OCI-LY1 (cell line): ENCODE results near the gene NUDT13.

Experiments used
- H2AFZ ChIP-seq: fragments of 200-600 bp; sonication (generic), shearing (Covaris generic); 2 replicates; pipeline ENCODE4 v1.6.0; 2014; ENCODE audit warnings: antibody characterized with exemption, mild to moderate bottlenecking, low read length
- H3F3A ChIP-seq: fragments of 200-600 bp; sonication (generic), shearing (Covaris generic); 2 replicates; pipeline ENCODE4 v1.6.0; 2014; ENCODE audit warnings: mild to moderate bottlenecking, antibody characterized with exemption, low read length, moderate library complexity; ENCODE audit not compliant: insufficient read depth
- H3K27ac ChIP-seq: fragments of 200-600 bp; sonication (generic); 2 replicates; pipeline ENCODE4 v1.5.1; 2014; ENCODE audit warnings: low read length, mixed run types, mild to moderate bottlenecking, low read depth; ENCODE audit not compliant: poor library complexity, severe bottlenecking
- H3K27me3 ChIP-seq: fragments of 200-600 bp; sonication (generic); 2 replicates; pipeline ENCODE4 v1.6.0; 2014; ENCODE audit warnings: antibody characterized with exemption, mild to moderate bottlenecking, low read length, moderate library complexity; ENCODE audit not compliant: insufficient read depth
- H3K36me3 ChIP-seq: fragments of 200-600 bp; sonication (generic); 2 replicates; pipeline ENCODE4 v1.6.1; 2014; ENCODE audit warnings: mild to moderate bottlenecking, antibody characterized with exemption, low read length, moderate library complexity, mixed read lengths; ENCODE audit not compliant: insufficient read depth
- H3K4me1 ChIP-seq: fragments of 200-600 bp; sonication (generic); 2 replicates; pipeline ENCODE4 v1.5.1; 2014; ENCODE audit warnings: mild to moderate bottlenecking, low read length, moderate library complexity; ENCODE audit not compliant: insufficient read depth, severe bottlenecking
- H3K4me2 ChIP-seq: fragments of 200-600 bp; sonication (generic), shearing (Covaris generic); 2 replicates; pipeline ENCODE4 v1.6.1; 2014; ENCODE audit warnings: low read length
- H3K4me3 ChIP-seq: fragments of 200-600 bp; sonication (generic); 2 replicates; pipeline ENCODE4 v1.5.1; 2014; ENCODE audit warnings: low read length, low read depth, mild to moderate bottlenecking, mixed read lengths; ENCODE audit not compliant: poor library complexity, severe bottlenecking
- H3K79me2 ChIP-seq: fragments of 200-600 bp; shearing (Covaris generic); 2 replicates; pipeline ENCODE4 v1.6.1; 2016; ENCODE audit warnings: mixed run types, low read length, mixed read lengths; ENCODE audit not compliant: insufficient read depth
- H3K9ac ChIP-seq: fragments of 200-600 bp; sonication (generic), shearing (Covaris generic); 2 replicates; pipeline ENCODE4 v1.6.1; 2014; ENCODE audit warnings: mild to moderate bottlenecking, low read length, mixed read lengths
- H3K9me2 ChIP-seq: fragments of 200-600 bp; sonication (generic), shearing (Covaris generic); 2 replicates; pipeline ENCODE4 v1.6.1; 2014; ENCODE audit warnings: low read depth, mild to moderate bottlenecking, low read length, mixed read lengths
- H3K9me3 ChIP-seq: fragments of 200-600 bp; shearing (Covaris generic); 2 replicates; pipeline ENCODE4 v1.6.1; 2014; ENCODE audit warnings: low read length, mixed read lengths
- H4K20me1 ChIP-seq: fragments of 200-600 bp; sonication (generic), shearing (Covaris generic); 2 replicates; pipeline ENCODE4 v1.6.0; 2016; ENCODE audit warnings: mild to moderate bottlenecking, low read length; ENCODE audit not compliant: insufficient read depth
- CTCF ChIP-seq: fragments of 200-600 bp; sonication (generic), shearing (Covaris generic); IDR thresholded peaks from 2 replicates; pipeline ENCODE4 v1.5.1; 2017; ENCODE audit warnings: mild to moderate bottlenecking, antibody characterized with exemption, low read length, moderate library complexity, mixed read lengths
- EZH2 ChIP-seq: fragments of 200-600 bp; sonication (generic), shearing (Covaris generic); IDR thresholded peaks from 2 replicates; pipeline ENCODE4 v1.8.0; 2017; ENCODE audit warnings: borderline replicate concordance, mixed run types, mild to moderate bottlenecking, antibody characterized with exemption, low read length, moderate library complexity, mixed read lengths

NUDT13 gene

GRCh38 chr10:73065441-73065840 lies 44.8 kb upstream of the NUDT13 start:
- H4K20me1 ChIP-seq: no peaks in the 10 kb centered on the region
- no peak overlapping the region for H2AFZ ChIP-seq
- TF ChIP-seq EZH2 (no peak), CTCF (no peak)
- no peaks in the 10 kb centered on the region for H3F3A ChIP-seq
- no peaks in the 10 kb centered on the region for H3K27me3 ChIP-seq
- H3K4me1 ChIP-seq: no peaks in the 10 kb centered on the region
- no peaks in the 10 kb centered on the region for H3K79me2 ChIP-seq
- H3K4me2 ChIP-seq: no peak overlapping the region
- H3K36me3 ChIP-seq: peaks cover 51% of the 10 kb centered on the region; the same call in 1 of the 2 replicates
- no peak overlapping the region for H3K9ac ChIP-seq
- no peak overlapping the region for H3K27ac ChIP-seq
- no peak overlapping the region for H3K4me3 ChIP-seq
- no peaks in the 10 kb centered on the region for H3K9me2 ChIP-seq
- no peaks in the 10 kb centered on the region for H3K9me3 ChIP-seq

- H3F3A ChIP-seq: 0 out of 2 replicates have a peak, but pooled peaks cover 5% of the 10 kb centered on the region
- no peak overlapping the region for H3K4me3 ChIP-seq
- peaks cover 18% of the 10 kb centered on the region for H3K4me1 ChIP-seq
- H3K4me2 ChIP-seq: no peak overlapping the region
- peaks cover 27% of the 10 kb centered on the region for H3K79me2 ChIP-seq
- H3K9ac ChIP-seq: no peak overlapping the region
- H3K27ac ChIP-seq: no peak overlapping the region
- H3K27me3 ChIP-seq: no peaks in the 10 kb centered on the region
- no peaks in the 10 kb centered on the region for H3K9me3 ChIP-seq
- H4K20me1 ChIP-seq: no peaks in the 10 kb centered on the region; the same call in 1 of the 2 replicates
- peaks cover 35% of the 10 kb centered on the region for H3K36me3 ChIP-seq
- TF ChIP-seq CTCF (no peak), EZH2 (no peak)
- H3K9me2 ChIP-seq: no peaks in the 10 kb centered on the region
- H2AFZ ChIP-seq: no peak overlapping the region
These were observed 36.6 kb upstream of the NUDT13 start for GRCh38 chr10:73073627-73074026.

GRCh38 chr10:73075829-73076228 lies 34.4 kb upstream of the NUDT13 start:
- Histone ChIP-seq H3K36me3 (peaks cover 28% of the 10 kb centered on the region), H3K4me2 (no peak overlapping the region), H3K27me3 (no peaks in the 10 kb centered on the region), H4K20me1 (no peaks in the 10 kb centered on the region; the same call in 1 of the 2 replicates), H3K4me3 (no peak overlapping the region), H3K9ac (no peak overlapping the region), H3K79me2 (peaks cover 41% of the 10 kb centered on the region), H3K9me2 (no peaks in the 10 kb centered on the region), H3K4me1 (peaks cover 18% of the 10 kb centered on the region), H2AFZ (no peak overlapping the region), H3F3A (0 out of 2 replicates have a peak, but pooled peaks cover 5% of the 10 kb centered on the region), H3K9me3 (no peaks in the 10 kb centered on the region), H3K27ac (no peak overlapping the region)
- TF ChIP-seq EZH2: no peak
- no peak for TF ChIP-seq CTCF
